ENCODE results near the gene DDIAS. TPM values are rescaled to one million over a fixed set of nuclear protein-coding genes. Genes with fewer than 3 reads are reported as not detected.

Gene DDIAS
- total RNA-seq, 3 donors from 2014 or later: 0.87 to 4.4 (median 1.2) TPM

GRCh38 chr11:82874646-82875523 lies 26.7 kb upstream of the DDIAS start:
- H3K4me1 ChIP-seq (ENCODE audit: low read depth): no peaks in the 10 kb centered on the region
- ATAC-seq: no peak
- H3K4me3 ChIP-seq: no peak overlapping the region
- TF ChIP-seq, protein P1, sequence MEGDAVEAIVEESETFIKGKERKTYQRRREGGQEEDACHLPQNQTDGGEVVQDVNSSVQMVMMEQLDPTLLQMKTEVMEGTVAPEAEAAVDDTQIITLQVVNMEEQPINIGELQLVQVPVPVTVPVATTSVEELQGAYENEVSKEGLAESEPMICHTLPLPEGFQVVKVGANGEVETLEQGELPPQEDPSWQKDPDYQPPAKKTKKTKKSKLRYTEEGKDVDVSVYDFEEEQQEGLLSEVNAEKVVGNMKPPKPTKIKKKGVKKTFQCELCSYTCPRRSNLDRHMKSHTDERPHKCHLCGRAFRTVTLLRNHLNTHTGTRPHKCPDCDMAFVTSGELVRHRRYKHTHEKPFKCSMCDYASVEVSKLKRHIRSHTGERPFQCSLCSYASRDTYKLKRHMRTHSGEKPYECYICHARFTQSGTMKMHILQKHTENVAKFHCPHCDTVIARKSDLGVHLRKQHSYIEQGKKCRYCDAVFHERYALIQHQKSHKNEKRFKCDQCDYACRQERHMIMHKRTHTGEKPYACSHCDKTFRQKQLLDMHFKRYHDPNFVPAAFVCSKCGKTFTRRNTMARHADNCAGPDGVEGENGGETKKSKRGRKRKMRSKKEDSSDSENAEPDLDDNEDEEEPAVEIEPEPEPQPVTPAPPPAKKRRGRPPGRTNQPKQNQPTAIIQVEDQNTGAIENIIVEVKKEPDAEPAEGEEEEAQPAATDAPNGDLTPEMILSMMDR (IDR thresholded peaks at IDR 0.05): no peak
- H3K9me3 ChIP-seq: no peaks in the 10 kb centered on the region
- no peaks in the 10 kb centered on the region for H3K36me3 ChIP-seq (ENCODE audit: low read depth)
- intact Hi-C loops (cut with DNase I, micrococcal nuclease): no loop called here
- DNase-seq: no peak

- TF ChIP-seq, protein P1 (IDR thresholded peaks at IDR 0.05): no peak
- no peaks in the 10 kb centered on the region for H3K9me3 ChIP-seq
- no peak for DNase-seq
- no peak overlapping the region for H3K4me3 ChIP-seq
- no peak for ATAC-seq
- no peaks in the 10 kb centered on the region for H3K36me3 ChIP-seq (ENCODE audit: low read depth)
- intact Hi-C loops (cut with DNase I, micrococcal nuclease): no loop called here
- no peaks in the 10 kb centered on the region for H3K4me1 ChIP-seq (ENCODE audit: low read depth)
These were observed 17.7 kb upstream of the DDIAS start for GRCh38 chr11:82883853-82884252.

DNA sequence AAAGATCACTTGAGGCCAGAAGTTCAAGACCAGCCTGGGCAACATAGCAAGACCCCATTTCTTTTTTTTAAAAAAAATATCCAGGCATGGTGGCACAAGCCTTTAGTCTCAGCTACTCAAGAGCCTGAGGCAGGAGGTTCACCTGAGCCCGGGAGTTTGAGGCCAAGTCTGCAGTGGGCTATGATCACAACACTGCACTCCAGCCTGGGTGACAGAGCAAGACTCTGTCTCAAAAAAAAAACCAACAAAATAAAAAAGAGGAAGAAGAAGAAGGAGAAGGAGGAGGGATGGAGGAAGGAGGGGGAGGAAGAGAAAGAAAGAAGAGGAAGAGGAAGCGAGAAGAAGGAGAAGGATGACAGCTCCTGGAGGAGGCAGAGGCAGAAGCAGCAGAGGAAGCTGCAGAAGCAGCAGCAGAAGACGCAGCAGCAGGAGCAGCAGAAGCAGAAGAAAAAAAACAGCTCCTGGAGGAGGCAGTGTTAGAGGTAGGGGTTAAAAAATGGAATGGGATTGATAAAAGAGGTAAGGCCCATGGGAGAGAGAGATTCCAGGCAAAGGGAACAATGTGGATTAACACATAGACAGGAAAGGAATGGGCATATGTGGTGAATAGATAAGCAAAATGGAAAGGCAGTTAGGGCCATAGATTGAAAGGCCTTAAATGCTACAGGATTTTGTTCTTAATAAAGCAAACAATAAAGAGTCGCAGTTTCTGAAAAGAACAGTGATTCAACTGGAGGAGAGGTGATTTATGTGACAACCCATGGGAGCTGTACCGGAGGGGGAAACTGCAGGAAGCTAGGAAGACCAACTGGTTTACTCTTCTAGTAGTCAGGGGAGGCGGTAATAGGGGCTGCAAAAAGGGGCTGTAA lies 12.2 kb upstream of the DDIAS start:
- Histone ChIP-seq H3K9me3 (no peaks in the 10 kb centered on the region), H3K36me3 (ENCODE audit: low read depth) (no peaks in the 10 kb centered on the region), H3K4me3 (no peak overlapping the region), H3K4me1 (ENCODE audit: low read depth) (no peaks in the 10 kb centered on the region)
- peak; percentile 28 for ATAC-seq
- intact Hi-C loops (cut with DNase I, micrococcal nuclease): no loop called here
- TF ChIP-seq, protein P1 (IDR thresholded peaks at IDR 0.05): no peak
- DNase-seq: no peak

DNA sequence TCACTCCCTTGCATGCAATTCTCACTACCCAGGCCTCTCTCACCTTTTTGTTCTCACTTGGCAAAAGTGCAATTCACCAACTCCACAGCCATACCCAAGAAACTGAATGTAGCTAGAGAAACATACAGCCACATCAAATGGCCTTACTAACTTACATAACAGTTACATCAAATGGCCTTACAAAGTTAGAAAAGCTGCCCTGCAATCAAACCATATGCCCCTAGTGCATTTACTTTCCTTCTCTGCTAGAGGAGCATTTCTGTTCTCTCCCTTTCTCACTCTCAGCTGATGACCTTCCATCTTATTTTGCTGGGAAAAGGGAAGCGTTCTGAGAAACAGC lies 11.6 kb upstream of the DDIAS start:
- Histone ChIP-seq H3K4me3 (no peak overlapping the region), H3K4me1 (ENCODE audit: low read depth) (no peaks in the 10 kb centered on the region), H3K9me3 (no peaks in the 10 kb centered on the region), H3K36me3 (ENCODE audit: low read depth) (no peaks in the 10 kb centered on the region)
- DNase-seq: no peak
- TF ChIP-seq, protein P1 (IDR thresholded peaks at IDR 0.05): no peak
- intact Hi-C loops (cut with DNase I, micrococcal nuclease): no loop called here
- no peak for ATAC-seq

- Histone ChIP-seq H3K4me1 (ENCODE audit: low read depth) (no peaks in the 10 kb centered on the region), H3K36me3 (ENCODE audit: low read depth) (no peaks in the 10 kb centered on the region), H3K4me3 (no peak overlapping the region), H3K9me3 (no peaks in the 10 kb centered on the region)
- DNase-seq (no peak), ATAC-seq (no peak)
- intact Hi-C loops (cut with DNase I, micrococcal nuclease): no loop called here
- TF ChIP-seq, protein P1 (IDR thresholded peaks at IDR 0.05): no peak
These were observed 10.6 kb upstream of the DDIAS start for GRCh38 chr11:82890936-82891335.

All from mucosa of descending colon (tissue), 3 donors.